HL-60 (cell line): ENCODE results near the gene BSND.

Experiments used
- DNase-seq, 2 experiments: peaks; one replicate each; pipeline ENCODE4 v3.0.0-alpha.2; 2010 to 2020; ENCODE audit warnings: low read depth in 1 of 2, low spot score in 1 of 2
- H3K27ac ChIP-seq: fragments of 250-450 bp; sonication (Bioruptor Pico); replicated peaks from 2 replicates; pipeline ENCODE4 v1.5.1; 2020; ENCODE audit warnings: mild to moderate bottlenecking, moderate library complexity
- H3K27me3 ChIP-seq: fragments of 250-450 bp; sonication (Bioruptor Pico); 2 replicates; pipeline ENCODE4 v1.5.1; 2021; ENCODE audit warnings: mild to moderate bottlenecking, moderate library complexity; ENCODE audit not compliant: insufficient read depth, poor library complexity, severe bottlenecking
- H3K4me3 ChIP-seq: replicated peaks from 2 replicates; pipeline ENCODE4 v1.5.1; 2011; ENCODE audit warnings: mild to moderate bottlenecking, control low read depth, low read length; ENCODE audit not compliant: insufficient read depth
- CTCF ChIP-seq: IDR thresholded peaks from one replicate; pipeline ENCODE4 v1.5.1; 2011; ENCODE audit warnings: low read length, control low read depth, inconsistent platforms; ENCODE audit not compliant: insufficient read depth
- GABPA ChIP-seq: IDR thresholded peaks from 2 replicates; pipeline ENCODE4 v1.6.1; 2012; ENCODE audit warnings: low read depth
- POLR2AphosphoS5 ChIP-seq: IDR thresholded peaks from 2 replicates; pipeline ENCODE4 v1.6.1; 2012; ENCODE audit warnings: low read depth
- REST ChIP-seq: IDR thresholded peaks from 2 replicates; pipeline ENCODE4 v1.6.1; 2012; ENCODE audit warnings: low read depth; ENCODE audit not compliant: insufficient replicate concordance
- SPI1 ChIP-seq: IDR thresholded peaks from 2 replicates; pipeline ENCODE4 v1.6.1; 2012; ENCODE audit warnings: low read depth, mild to moderate bottlenecking, borderline replicate concordance

Gene BSND

GRCh38 chr1:55057956-55058298, 59.2 kb downstream of the BSND start:
- H3K27me3 ChIP-seq, result no peaks in the 10 kb centered on the region
- TF ChIP-seq POLR2AphosphoS5, result no peak
- TF ChIP-seq GABPA, result no peak
- no peak for TF ChIP-seq REST
- TF ChIP-seq SPI1, result no peak
- TF ChIP-seq CTCF, result no peak
- H3K4me3 ChIP-seq, result no peak overlapping the region
- DNase-seq, result no peak
- H3K27ac ChIP-seq, result no peak overlapping the region

- TF ChIP-seq SPI1 (no peak), POLR2AphosphoS5 (no peak), CTCF (no peak), REST (no peak), GABPA (no peak)
- Histone ChIP-seq H3K4me3 (no peak overlapping the region), H3K27ac (no peak overlapping the region), H3K27me3 (no peaks in the 10 kb centered on the region)
- no peak for DNase-seq
These were observed 60.8 kb downstream of the BSND start for GRCh38 chr1:55059302-55060132.

- no peaks in the 10 kb centered on the region for H3K27me3 ChIP-seq
- H3K4me3 ChIP-seq, result no peak overlapping the region
- TF ChIP-seq SPI1, result no peak
- TF ChIP-seq REST, result no peak
- no peak for TF ChIP-seq GABPA
- TF ChIP-seq CTCF, result no peak
- TF ChIP-seq POLR2AphosphoS5, result no peak
- H3K27ac ChIP-seq, result no peak overlapping the region
- no peak for DNase-seq
These were observed 61.6 kb downstream of the BSND start for GRCh38 chr1:55060133-55060999.
